CD14-positive monocyte (primary cell): Measurements from ENCODE around the gene THRB. TPM values are rescaled to one million over a fixed set of nuclear protein-coding genes. Genes with fewer than 3 reads are reported as not detected.

Experiments
- DNase-seq, 3 donors: peaks; one replicate each; pipeline ENCODE4 v3.0.0-alpha.2; 2011 to 2022
- H2AFZ ChIP-seq: 2 replicates; pipeline ENCODE4 v1.6.0; 2012; ENCODE audit warnings: mild to moderate bottlenecking, low read depth, low read length, inconsistent platforms; ENCODE audit not compliant: insufficient read depth, poor library complexity, severe bottlenecking
- H3K27ac ChIP-seq, 2 donors: 1 replicate in 1 of 2; 2 replicates in 1 of 2; pipeline ENCODE4 v1.5.1; 2012 to 2013; ENCODE audit warnings: low read length in 2 of 2, control low read depth in 1 of 2, inconsistent platforms in 1 of 2, low read depth in 1 of 2, mild to moderate bottlenecking in 1 of 2
- H3K27me3 ChIP-seq, 2 donors: one replicate each; pipeline versions ENCODE4 v1.6.0 to v1.6.1; 2011 to 2013; ENCODE audit warnings: low read length in 2 of 2; ENCODE audit not compliant: control insufficient read depth in 2 of 2, insufficient read depth in 2 of 2
- H3K36me3 ChIP-seq, 2 donors: replicated peaks in 1 of 2; 1 replicate in 1 of 2; 2 replicates in 1 of 2; pipeline versions ENCODE4 v1.5.1 to v1.6.1; 2012 to 2013; ENCODE audit warnings: low read length in 2 of 2, control low read depth in 1 of 2, inconsistent platforms in 1 of 2, mild to moderate bottlenecking in 1 of 2; ENCODE audit not compliant: insufficient read depth in 2 of 2, control insufficient read depth in 1 of 2
- H3K4me1 ChIP-seq, 2 donors: 1 replicate in 1 of 2; 2 replicates in 1 of 2; pipeline versions ENCODE4 v1.5.1 to v1.6.1; 2012 to 2013; ENCODE audit warnings: low read length in 2 of 2, control low read depth in 1 of 2, inconsistent platforms in 1 of 2, mild to moderate bottlenecking in 1 of 2, moderate library complexity in 1 of 2; ENCODE audit not compliant: insufficient read depth in 2 of 2, control insufficient read depth in 1 of 2
- H3K4me2 ChIP-seq: replicated peaks from 2 replicates; pipeline ENCODE3; 2012; ENCODE audit warnings: low read length, moderate library complexity, mild to moderate bottlenecking; ENCODE audit not compliant: poor library complexity, severe bottlenecking; ENCODE audit errors: extremely low read depth
- H3K4me3 ChIP-seq, 3 experiments: fragments of 200-600 bp in 1 of 3; sonication (generic) in 1 of 3; replicated peaks in 1 of 3; 1 replicate in 2 of 3; 2 replicates in 1 of 3; pipeline ENCODE4 v1.5.1; 2011 to 2013; ENCODE audit warnings: low read length in 3 of 3, mild to moderate bottlenecking in 3 of 3, control low read depth in 2 of 3, low read depth in 2 of 3, inconsistent platforms in 1 of 3, moderate library complexity in 1 of 3
- H3K79me2 ChIP-seq: 2 replicates; pipeline ENCODE4 v1.6.0; 2012; ENCODE audit warnings: mild to moderate bottlenecking, control low read depth, inconsistent platforms, low read length, moderate library complexity; ENCODE audit not compliant: insufficient read depth
- H3K9ac ChIP-seq: 2 replicates; pipeline ENCODE4 v1.6.0; 2017; ENCODE audit warnings: low read length, mild to moderate bottlenecking; ENCODE audit not compliant: insufficient read depth, poor library complexity, severe bottlenecking
- H3K9me3 ChIP-seq, 2 donors: replicated peaks in 1 of 2; 1 replicate in 1 of 2; 2 replicates in 1 of 2; pipeline versions ENCODE4 v1.5.1 to v1.6.1; 2012 to 2013; ENCODE audit warnings: low read length in 2 of 2, control low read depth in 1 of 2; ENCODE audit not compliant: control insufficient read depth in 1 of 2, insufficient read depth in 1 of 2
- H4K20me1 ChIP-seq: 2 replicates; pipeline ENCODE4 v1.6.0; 2012; ENCODE audit warnings: mild to moderate bottlenecking, low read length, control low read depth, moderate library complexity; ENCODE audit not compliant: insufficient read depth
- H3K27ac Mint-ChIP-seq, 7 donors: one replicate each; pipeline ENCODE4 v1.8.0; 2020; ENCODE audit warnings: mild to moderate bottlenecking in 7 of 7, mixed read lengths in 7 of 7, moderate library complexity in 6 of 7, inconsistent platforms in 2 of 7
- H3K27me3 Mint-ChIP-seq, 3 donors: one replicate each; pipeline ENCODE4 v1.8.0; 2021 to 2022; ENCODE audit warnings: low read depth in 3 of 3, mild to moderate bottlenecking in 3 of 3, mixed read lengths in 3 of 3, moderate library complexity in 3 of 3, inconsistent platforms in 1 of 3
- H3K36me3 Mint-ChIP-seq, 2 donors: one replicate each; pipeline ENCODE4 v1.8.0; 2020; ENCODE audit warnings: mixed read lengths in 2 of 2, inconsistent platforms in 1 of 2, mild to moderate bottlenecking in 1 of 2
- H3K4me1 Mint-ChIP-seq: one replicate; pipeline ENCODE4 v1.8.0; 2020; ENCODE audit warnings: mild to moderate bottlenecking, mixed read lengths
- H3K4me3 Mint-ChIP-seq, 2 donors: one replicate each; pipeline ENCODE4 v1.8.0; 2020; ENCODE audit warnings: mild to moderate bottlenecking in 2 of 2, mixed read lengths in 2 of 2, moderate library complexity in 1 of 2
- H3K9me3 Mint-ChIP-seq, 7 donors: one replicate each; pipeline ENCODE4 v1.8.0; 2020 to 2022; ENCODE audit warnings: mixed read lengths in 7 of 7, mild to moderate bottlenecking in 6 of 7, moderate library complexity in 6 of 7, inconsistent platforms in 2 of 7
- CTCF ChIP-seq: fragments of 200-600 bp; IDR thresholded peaks from one replicate; pipeline ENCODE4 v1.8.0; 2022; ENCODE audit warnings: antibody characterized with exemption, mild to moderate bottlenecking
- WGBS: methylation state at CpG from one replicate; pipeline ENCODE4 v1.1.5; 2013; ENCODE audit warnings: missing lambda C conversion rate; ENCODE audit not compliant: insufficient coverage; 5-methylcytosine and 5-hydroxymethylcytosine counted together
- intact Hi-C, 2 donors: fragments of 100-400 bp; cut with micrococcal nuclease; formaldehyde crosslinking; loops; one replicate each; pipeline versions ENCODE4 v1.15.0 to v1.15.1; 2023
- polyA plus RNA-seq, 3 donors: library from polyadenylated mRNA; depleted of rRNA in 1 of 3; unstranded in 2 of 3; stranded (reverse) in 1 of 3; fragments of 300-500 nt in 2 of 3; fragments of >200 nt in 1 of 3; fragmentation: Illumina TruSeq in 2 of 3; gene quantifications; 1 replicate in 2 of 3; 2 replicates in 1 of 3; pipeline ENCODE4 v1.2.3, GENCODE V29; 2012 to 2021

The THRB gene
- polyA plus RNA-seq, 3 donors: 0.05 TPM; not detected in 2

- H3K4me2 ChIP-seq: no peak overlapping the region
Observed at GRCh38 chr3:24165603-24165982, 329.1 kb downstream of the THRB start.

GRCh38 chr3:24164967-24165602 is 329.6 kb downstream of the THRB start:
- H3K4me1 ChIP-seq: no peaks in the 10 kb centered on the region
- no peak overlapping the region for H3K4me3 ChIP-seq
- H3K79me2 ChIP-seq: no peaks in the 10 kb centered on the region
- no peaks in the 10 kb centered on the region for H3K9me3 ChIP-seq
- H2AFZ ChIP-seq: no peak overlapping the region
- H3K27me3 ChIP-seq: no peaks in the 10 kb centered on the region
- H4K20me1 ChIP-seq: no peaks in the 10 kb centered on the region
- H3K9ac ChIP-seq: no peak overlapping the region
- H3K36me3 Mint-ChIP-seq: no peaks in the 10 kb centered on the region
- H3K9me3 Mint-ChIP-seq: no peaks in the 10 kb centered on the region
- no peak for DNase-seq
- H3K36me3 ChIP-seq: no peaks in the 10 kb centered on the region
- TF ChIP-seq CTCF: no peak
- H3K4me2 ChIP-seq: no peak overlapping the region
- intact Hi-C loops: no loop called here
- no peak overlapping the region for H3K27ac Mint-ChIP-seq
- no peaks in the 10 kb centered on the region for H3K4me1 Mint-ChIP-seq
- over 99% methylated on average over 12 of the region's 14 CpGs for whole genome bisulfite sequencing
- H3K4me3 Mint-ChIP-seq: no peak overlapping the region
- H3K27me3 Mint-ChIP-seq: peaks cover 0 to 2% (median 2%) of the 10 kb centered on the region in 3 donors
- no peak overlapping the region for H3K27ac ChIP-seq

More at GRCh38 chr3:24165603-24165982, 329.1 kb downstream of the THRB start:
- no peak overlapping the region for H3K4me3 Mint-ChIP-seq
- no peak overlapping the region for H3K27ac Mint-ChIP-seq
- no peaks in the 10 kb centered on the region for H3K36me3 ChIP-seq
- H3K4me3 ChIP-seq: no peak overlapping the region
- H2AFZ ChIP-seq: no peak overlapping the region
- TF ChIP-seq CTCF: no peak
- no peaks in the 10 kb centered on the region for H3K79me2 ChIP-seq
- no peaks in the 10 kb centered on the region for H3K4me1 ChIP-seq
- H3K36me3 Mint-ChIP-seq: no peaks in the 10 kb centered on the region
- peaks cover 0 to 2% (median 0%) of the 10 kb centered on the region in 3 donors for H3K27me3 Mint-ChIP-seq
- no peaks in the 10 kb centered on the region for H3K4me1 Mint-ChIP-seq
- no peak for DNase-seq
- no peaks in the 10 kb centered on the region for H3K9me3 ChIP-seq
- no peaks in the 10 kb centered on the region for H3K9me3 Mint-ChIP-seq
- H3K9ac ChIP-seq: no peak overlapping the region
- H3K27ac ChIP-seq: no peak overlapping the region
- intact Hi-C loops: no loop called here
- no CpG with 5 or more reads among the region's 2 CpGs for WGBS
- no peaks in the 10 kb centered on the region for H4K20me1 ChIP-seq
- H3K27me3 ChIP-seq: no peaks in the 10 kb centered on the region
